Activated T-cell treated with anti-CD3 and anti-CD28 coated beads, Interleukin-2, amount 50 U/mL, for 4 hours (primary cell): ENCODE data around the gene GPR27. TPM values are rescaled to one million over a fixed set of nuclear protein-coding genes. Genes with fewer than 3 reads are reported as not detected.
A peak's percentile ranks its signal among the peaks of the same experiment; 100 is the strongest.

Experiments used
- ATAC-seq, 2 donors: fragments of 200-7000 bp; cut with Tn5 transposase; one replicate each; pipeline ENCODE4 v1.10.0; 2021
- DNase-seq: peaks from one replicate; pipeline ENCODE4 v3.0.0-alpha.2; 2020
- H3K27me3 Mint-ChIP-seq: one replicate; pipeline ENCODE4 v1.8.0; 2021; ENCODE audit warnings: low read depth, mixed read lengths
- H3K36me3 Mint-ChIP-seq: one replicate; pipeline ENCODE4 v1.8.0; 2022; ENCODE audit warnings: mixed read lengths; ENCODE audit not compliant: insufficient read depth
- H3K4me1 Mint-ChIP-seq: one replicate; pipeline ENCODE4 v1.8.0; 2021; ENCODE audit warnings: low read depth, mixed read lengths
- H3K4me3 Mint-ChIP-seq: one replicate; pipeline ENCODE4 v1.8.0; 2021; ENCODE audit warnings: mild to moderate bottlenecking, moderate library complexity, mixed read lengths
- H3K9me3 Mint-ChIP-seq: one replicate; pipeline ENCODE4 v1.8.0; 2021; ENCODE audit warnings: mixed read lengths
- total RNA-seq, 3 donors: library from RNA; stranded (reverse); gene quantifications; one replicate each; pipeline ENCODE4 v1.2.1, GENCODE V29; 2021

The GPR27 gene
- total RNA-seq, 3 donors from 2014 or later = 2.0 to 2.4 (median 2.3) TPM

DNA sequence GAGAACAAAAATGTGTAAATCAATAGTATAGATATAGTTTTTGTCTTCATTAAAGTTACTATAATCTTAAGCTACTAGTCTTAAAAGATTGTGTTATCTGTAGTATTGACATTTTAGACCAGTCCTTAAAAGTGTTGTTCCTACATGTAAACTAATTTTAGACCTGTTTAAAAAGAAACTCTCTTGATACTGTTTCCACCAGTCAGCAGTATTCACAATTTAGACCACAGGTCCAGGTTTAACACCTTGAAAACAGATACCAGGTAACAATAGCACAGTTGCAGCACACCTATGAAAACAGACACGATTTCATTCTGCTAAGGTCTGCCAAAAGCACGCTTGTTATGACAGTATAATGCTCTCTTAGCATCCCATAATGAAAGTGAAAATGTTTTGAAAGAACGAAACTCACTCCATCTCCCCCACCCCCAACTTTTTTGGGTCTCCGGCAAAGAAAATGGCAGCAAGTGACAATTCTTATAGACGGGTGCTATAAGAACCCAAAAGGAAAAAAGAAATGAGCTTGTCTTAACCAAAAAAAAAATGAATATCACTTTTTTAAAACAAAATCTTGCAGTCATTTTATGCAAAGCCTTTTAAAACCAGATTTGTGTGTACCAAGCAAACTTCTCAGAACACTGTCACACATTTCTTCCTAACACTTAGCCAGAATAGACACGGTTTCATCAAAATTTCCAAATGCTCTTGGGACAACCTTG lies 30.0 kb upstream of the GPR27 start:
- ATAC-seq = peak; percentile 33 to 48
- Mint-ChIP-seq H3K36me3 (peaks cover 13% of the 10 kb centered on the region), H3K4me1 (peaks cover 72% of the 10 kb centered on the region), H3K9me3 (no peaks in the 10 kb centered on the region), H3K27me3 (no peaks in the 10 kb centered on the region), H3K4me3 (peak overlapping the region; percentile 91)
- DNase-seq = peak; percentile 30

DNA sequence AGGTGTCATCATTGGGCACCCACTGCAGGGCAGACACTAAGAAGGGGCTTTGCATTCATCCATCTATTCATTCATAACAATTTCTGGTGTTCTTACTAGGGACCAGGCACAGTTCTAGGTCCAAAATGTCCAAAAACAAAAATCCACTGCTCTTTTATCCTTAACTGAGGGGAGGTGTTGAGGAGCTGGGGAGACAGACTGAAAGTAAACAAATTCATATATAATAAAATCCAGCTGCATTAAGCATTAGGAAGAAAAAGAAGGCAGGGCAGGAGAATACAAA lies 29.5 kb upstream of the GPR27 start:
- H3K36me3 Mint-ChIP-seq = peaks cover 13% of the 10 kb centered on the region
- ATAC-seq = no peak
- peaks cover 70% of the 10 kb centered on the region for H3K4me1 Mint-ChIP-seq
- H3K27me3 Mint-ChIP-seq = no peaks in the 10 kb centered on the region
- no peaks in the 10 kb centered on the region for H3K9me3 Mint-ChIP-seq
- no peak for DNase-seq
- H3K4me3 Mint-ChIP-seq = peak overlapping the region; percentile 91

DNA sequence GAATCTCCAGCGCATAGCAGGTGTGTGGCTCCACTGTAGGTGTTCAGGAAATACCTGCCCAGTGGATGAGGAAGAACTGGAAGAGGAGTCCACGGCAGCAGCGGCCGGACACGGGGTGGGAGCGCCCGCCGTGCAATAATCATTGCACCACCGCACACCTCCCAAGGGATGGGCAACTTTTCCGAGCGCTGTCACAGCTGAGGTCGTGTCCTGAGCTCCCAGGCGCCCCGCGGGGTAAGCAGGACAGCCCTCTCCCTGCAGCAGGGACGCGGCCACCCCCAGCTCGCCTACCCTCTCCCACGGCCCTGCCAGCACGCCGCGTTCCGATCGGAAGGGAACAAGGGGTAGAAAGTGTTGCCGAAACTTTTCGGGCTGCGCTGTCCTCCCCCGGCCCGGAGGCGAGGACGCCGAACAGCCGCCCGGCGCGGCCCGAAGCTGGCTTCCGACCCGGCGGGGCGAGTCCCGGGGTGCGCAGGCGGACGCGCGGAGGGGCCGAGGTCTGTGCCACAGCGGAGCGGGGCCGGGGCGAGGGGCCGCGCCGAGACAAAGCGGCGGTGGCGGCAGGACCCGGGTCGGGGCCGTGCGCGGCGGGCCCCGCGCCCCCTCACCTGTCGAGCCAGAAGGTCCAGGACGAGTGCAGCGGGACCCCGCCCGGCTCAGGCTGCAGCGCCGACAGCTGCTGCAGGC lies 28.9 kb upstream of the GPR27 start:
- H3K27me3 Mint-ChIP-seq = no peaks in the 10 kb centered on the region
- no peak for DNase-seq
- no peaks in the 10 kb centered on the region for H3K9me3 Mint-ChIP-seq
- peak overlapping the region; percentile 91 for H3K4me3 Mint-ChIP-seq
- peak; percentile 48 to 55 for ATAC-seq
- peaks cover 71% of the 10 kb centered on the region for H3K4me1 Mint-ChIP-seq
- H3K36me3 Mint-ChIP-seq = peaks cover 11% of the 10 kb centered on the region

DNA sequence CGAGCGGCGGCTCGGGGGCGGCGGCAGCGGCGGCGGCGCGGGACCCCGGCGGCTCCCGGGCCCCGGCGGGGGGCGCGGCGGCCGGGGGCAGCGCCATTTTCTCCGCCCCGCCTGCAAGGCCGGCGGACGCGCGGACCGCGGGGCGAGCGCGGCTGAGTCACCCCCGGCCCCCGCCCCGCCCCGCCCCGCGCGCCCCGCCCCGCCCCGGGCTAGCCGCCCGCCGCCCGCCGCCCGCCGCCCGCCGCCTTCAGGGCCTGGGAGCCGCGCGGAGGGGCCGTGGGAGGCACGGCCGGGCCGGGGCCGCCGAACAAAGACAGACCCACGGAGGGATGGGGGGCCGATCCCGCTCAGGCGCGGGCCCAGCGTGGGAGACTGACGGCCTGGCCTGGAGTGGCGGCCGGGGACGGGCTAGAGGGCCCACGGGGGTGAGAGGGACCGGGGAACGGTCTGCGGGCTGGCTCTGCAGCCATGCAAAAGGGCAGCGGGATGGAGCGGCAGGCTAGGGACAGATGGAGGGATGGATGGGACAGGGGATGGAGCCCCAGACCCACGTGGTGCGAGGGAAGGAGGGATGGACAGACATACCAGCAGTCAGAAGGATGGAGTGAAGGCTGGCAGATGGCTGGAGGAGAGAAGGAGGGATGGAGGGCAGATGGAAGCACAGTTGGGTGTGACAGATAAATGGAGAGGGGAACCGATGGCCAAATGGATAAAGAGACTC lies 28.2 kb upstream of the GPR27 start, which contains the start of gene EIF4E3:
Gene EIF4E3 (minus strand): TSS at position 132 of the 721 bp plus-strand sequence. CDS start 35 bp downstream, at position 97.
- Mint-ChIP-seq H3K9me3 (no peaks in the 10 kb centered on the region), H3K27me3 (no peaks in the 10 kb centered on the region), H3K4me3 (peak within 1 kb of the TSS; percentile 91), H3K36me3 (peaks cover 11% of the 10 kb centered on the region), H3K4me1 (peaks cover 73% of the 10 kb centered on the region)
- peak; percentile 55 to 57 for ATAC-seq
- DNase-seq = no peak

DNA sequence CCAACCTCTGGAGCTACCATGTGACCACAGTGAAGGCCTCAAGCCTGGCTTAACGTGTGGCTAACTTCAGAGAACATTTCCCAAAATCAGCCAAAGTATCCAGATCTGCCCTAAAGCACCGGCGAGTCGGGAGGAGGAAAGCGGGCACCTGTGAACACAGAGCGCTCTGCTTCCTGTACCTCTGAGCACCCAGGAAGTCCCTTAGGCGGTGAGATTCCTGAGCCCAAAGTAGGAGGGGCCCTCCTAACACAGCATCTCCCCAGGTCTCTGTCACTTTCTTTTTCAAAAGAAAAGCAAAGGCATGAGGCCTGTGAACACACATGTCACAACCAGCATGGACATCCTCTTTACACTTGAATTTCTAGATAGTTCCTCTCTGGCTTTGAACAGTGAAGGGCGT lies 27.5 kb upstream of the GPR27 start:
- Mint-ChIP-seq H3K27me3 (no peaks in the 10 kb centered on the region), H3K4me1 (peaks cover 69% of the 10 kb centered on the region), H3K36me3 (peaks cover 5% of the 10 kb centered on the region), H3K4me3 (peak overlapping the region; percentile 91), H3K9me3 (no peaks in the 10 kb centered on the region)
- DNase-seq (peak; percentile 43), ATAC-seq (peak; percentile 22 to 25)

DNA sequence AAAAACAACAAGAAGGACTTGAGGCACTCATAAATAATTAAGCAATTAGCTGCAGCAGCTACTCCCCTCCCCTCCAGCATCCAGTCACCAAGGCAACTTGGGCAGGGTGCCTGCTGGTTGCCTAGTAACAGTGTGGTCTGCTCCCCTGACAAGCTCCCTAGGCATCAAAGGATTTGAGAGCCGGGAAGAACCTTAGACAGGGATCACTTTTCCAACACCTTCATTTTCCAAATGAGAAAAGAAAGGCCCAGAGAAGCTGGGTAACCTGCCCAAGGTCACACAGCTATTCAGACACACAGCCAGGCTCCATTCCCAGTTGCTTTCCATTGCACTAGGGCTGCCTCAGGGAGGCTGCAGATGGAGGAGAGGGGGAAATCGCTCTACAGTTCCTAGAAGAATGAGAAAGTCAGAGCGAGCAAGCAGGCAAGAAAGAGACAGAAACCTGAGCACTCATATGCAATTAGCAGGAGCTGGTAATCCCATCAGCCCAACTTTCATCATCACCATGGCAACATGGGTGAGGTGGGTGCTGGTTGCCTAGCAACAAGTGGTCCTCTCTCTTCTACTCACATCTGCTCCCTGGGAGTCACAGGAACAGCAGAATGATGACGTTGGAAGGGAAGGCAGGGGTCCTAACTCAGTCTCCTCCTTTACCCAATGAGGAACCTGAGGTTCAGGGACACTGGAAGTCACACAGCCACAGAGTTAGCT lies 24.9 kb upstream of the GPR27 start:
- Mint-ChIP-seq H3K4me3 (no peak overlapping the region), H3K36me3 (no peaks in the 10 kb centered on the region), H3K4me1 (peaks cover 43% of the 10 kb centered on the region), H3K27me3 (no peaks in the 10 kb centered on the region), H3K9me3 (no peaks in the 10 kb centered on the region)
- ATAC-seq (no peak), DNase-seq (no peak)

DNA sequence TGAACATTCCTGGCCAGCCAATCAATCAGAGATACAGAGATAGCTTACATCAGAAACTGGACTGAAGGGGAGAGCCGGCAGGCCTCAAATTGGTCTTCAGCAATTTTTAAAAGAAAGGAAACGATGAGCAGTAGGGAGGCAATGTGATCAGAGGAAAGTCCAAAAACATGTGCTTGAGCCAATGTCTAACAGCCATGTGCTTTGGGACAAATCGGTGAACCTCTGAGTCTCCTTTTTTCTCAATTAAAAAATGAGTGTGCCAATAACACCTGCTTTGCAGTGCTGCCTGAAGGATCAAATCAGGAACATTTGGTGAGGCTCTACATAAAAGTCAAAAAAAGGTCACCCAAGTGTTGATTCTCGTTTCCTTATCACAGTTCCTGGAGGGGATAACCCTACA lies 21.0 kb upstream of the GPR27 start:
- no peak for ATAC-seq
- peaks cover 14% of the 10 kb centered on the region for H3K27me3 Mint-ChIP-seq
- H3K4me1 Mint-ChIP-seq = peaks cover 22% of the 10 kb centered on the region
- no peak for DNase-seq
- no peaks in the 10 kb centered on the region for H3K36me3 Mint-ChIP-seq
- peaks cover 8% of the 10 kb centered on the region for H3K9me3 Mint-ChIP-seq
- H3K4me3 Mint-ChIP-seq = no peak overlapping the region

DNA sequence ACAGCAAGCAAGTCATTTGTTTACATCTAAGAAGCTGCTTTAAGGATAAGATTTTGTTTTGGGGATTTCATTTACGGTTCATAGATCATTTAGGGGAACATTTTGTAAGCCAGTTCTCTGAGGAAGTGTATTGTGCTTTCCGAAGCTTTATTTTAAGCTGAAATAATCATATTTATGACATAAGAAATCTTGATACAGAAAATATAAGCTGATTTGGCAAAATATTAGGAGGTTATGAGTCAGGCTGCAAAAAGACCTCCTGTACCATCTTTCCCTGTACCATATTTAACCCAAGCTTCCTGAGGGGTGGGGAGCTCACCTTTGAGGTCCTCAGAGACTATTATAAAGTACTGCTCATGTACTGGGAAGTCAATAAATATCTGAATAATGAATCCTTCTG lies 20.3 kb upstream of the GPR27 start:
- no peak for DNase-seq
- H3K4me3 Mint-ChIP-seq = no peak overlapping the region

DNA sequence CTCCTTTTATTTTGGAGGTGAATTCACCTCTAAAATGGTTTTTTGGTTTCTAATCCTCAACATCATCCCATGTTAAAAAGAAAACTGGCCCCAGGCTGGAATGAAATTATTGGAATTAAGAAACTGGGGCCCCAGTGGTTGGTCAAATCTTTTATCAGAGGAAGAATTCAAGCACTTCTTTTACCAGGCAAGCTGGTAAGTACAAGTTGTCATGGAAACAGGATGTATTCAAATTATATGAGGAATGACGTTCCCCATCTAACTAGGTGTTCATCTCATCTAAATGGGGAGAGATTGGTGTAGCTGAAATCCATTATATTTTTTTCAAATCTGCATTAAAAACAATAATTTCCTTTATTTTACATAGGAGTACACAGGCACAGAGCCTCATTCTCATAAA lies 18.8 kb upstream of the GPR27 start:
- Mint-ChIP-seq H3K36me3 (peaks cover 2% of the 10 kb centered on the region), H3K4me3 (no peak overlapping the region), H3K4me1 (peaks cover 7% of the 10 kb centered on the region), H3K9me3 (peaks cover 8% of the 10 kb centered on the region), H3K27me3 (peaks cover 17% of the 10 kb centered on the region)
- ATAC-seq (no peak), DNase-seq (no peak)

More for the DNA sequence above, 20.3 kb upstream of the GPR27 start:
- no peak for ATAC-seq
- Mint-ChIP-seq H3K4me1 (peaks cover 20% of the 10 kb centered on the region), H3K27me3 (peaks cover 15% of the 10 kb centered on the region), H3K36me3 (no peaks in the 10 kb centered on the region), H3K9me3 (peaks cover 8% of the 10 kb centered on the region)

DNA sequence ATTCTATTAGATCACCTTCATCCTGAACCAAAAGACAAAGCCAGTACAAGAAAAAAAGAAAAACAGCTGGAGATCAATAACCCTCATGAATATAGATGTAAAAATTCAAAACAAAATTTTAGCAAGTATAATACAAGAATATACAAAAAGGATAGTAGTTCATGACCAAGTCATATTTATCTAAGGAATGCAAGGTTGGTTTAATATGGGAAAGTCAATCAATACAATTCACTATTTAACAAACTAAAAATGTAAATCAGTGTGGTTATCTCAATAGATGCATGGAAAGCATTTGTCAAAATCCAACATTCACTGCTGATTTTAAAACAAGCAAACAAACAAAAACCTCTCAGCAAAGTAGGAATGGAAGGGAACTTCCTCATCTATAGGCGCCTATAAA lies 11.0 kb upstream of the GPR27 start:
- Mint-ChIP-seq H3K4me3 (no peak overlapping the region), H3K4me1 (no peaks in the 10 kb centered on the region), H3K36me3 (peaks cover 2% of the 10 kb centered on the region), H3K27me3 (peaks cover 3% of the 10 kb centered on the region), H3K9me3 (peaks cover 39% of the 10 kb centered on the region)
- ATAC-seq (no peak), DNase-seq (no peak)

DNA sequence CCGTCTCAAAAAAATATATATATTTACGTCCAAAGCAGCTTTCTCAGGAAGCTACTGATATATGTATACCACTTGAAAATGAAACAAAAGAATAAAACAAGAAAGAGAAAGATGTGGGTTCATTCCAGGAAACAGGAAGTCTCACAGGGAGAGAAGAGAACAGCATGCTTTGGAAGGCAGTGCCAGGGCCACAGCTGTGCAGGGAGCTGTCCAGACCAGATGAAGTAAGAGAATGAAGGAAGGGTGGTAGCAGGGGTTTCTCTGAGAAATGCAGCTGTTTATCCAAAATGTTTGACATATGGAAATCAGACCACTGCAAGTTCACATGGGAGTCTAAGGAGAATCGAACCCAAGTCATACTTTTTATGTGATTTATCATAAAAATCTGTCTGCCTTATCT lies 8.9 kb upstream of the GPR27 start:
- H3K27me3 Mint-ChIP-seq = peaks cover 2% of the 10 kb centered on the region
- H3K4me3 Mint-ChIP-seq = no peak overlapping the region
- H3K9me3 Mint-ChIP-seq = peaks cover 39% of the 10 kb centered on the region
- ATAC-seq (no peak), DNase-seq (no peak)
- H3K36me3 Mint-ChIP-seq = no peaks in the 10 kb centered on the region
- H3K4me1 Mint-ChIP-seq = no peaks in the 10 kb centered on the region

DNA sequence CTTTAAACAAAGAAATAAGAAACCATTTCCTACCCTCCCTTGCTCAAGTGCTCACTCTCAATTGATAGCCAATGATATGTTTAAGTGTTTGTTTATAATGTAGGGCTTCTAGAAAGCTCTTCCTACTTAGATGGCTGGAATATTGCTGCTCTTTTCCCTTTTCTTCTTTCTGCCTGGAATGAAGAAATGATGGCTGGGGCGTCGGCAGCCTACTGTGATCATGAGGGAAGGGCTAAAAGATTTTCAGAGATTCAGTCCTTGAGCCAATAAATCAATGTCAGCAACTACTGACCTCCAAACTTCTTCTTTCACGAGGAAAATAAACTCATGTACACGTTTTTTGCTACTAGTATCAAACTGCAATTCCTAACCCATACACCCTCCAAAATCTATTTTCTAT lies 2.1 kb upstream of the GPR27 start:
- H3K9me3 Mint-ChIP-seq = no peaks in the 10 kb centered on the region
- ATAC-seq = no peak
- H3K4me1 Mint-ChIP-seq = peaks cover 7% of the 10 kb centered on the region
- peaks cover 43% of the 10 kb centered on the region for H3K27me3 Mint-ChIP-seq
- H3K36me3 Mint-ChIP-seq = no peaks in the 10 kb centered on the region
- no peak overlapping the region for H3K4me3 Mint-ChIP-seq
- DNase-seq = no peak

DNA sequence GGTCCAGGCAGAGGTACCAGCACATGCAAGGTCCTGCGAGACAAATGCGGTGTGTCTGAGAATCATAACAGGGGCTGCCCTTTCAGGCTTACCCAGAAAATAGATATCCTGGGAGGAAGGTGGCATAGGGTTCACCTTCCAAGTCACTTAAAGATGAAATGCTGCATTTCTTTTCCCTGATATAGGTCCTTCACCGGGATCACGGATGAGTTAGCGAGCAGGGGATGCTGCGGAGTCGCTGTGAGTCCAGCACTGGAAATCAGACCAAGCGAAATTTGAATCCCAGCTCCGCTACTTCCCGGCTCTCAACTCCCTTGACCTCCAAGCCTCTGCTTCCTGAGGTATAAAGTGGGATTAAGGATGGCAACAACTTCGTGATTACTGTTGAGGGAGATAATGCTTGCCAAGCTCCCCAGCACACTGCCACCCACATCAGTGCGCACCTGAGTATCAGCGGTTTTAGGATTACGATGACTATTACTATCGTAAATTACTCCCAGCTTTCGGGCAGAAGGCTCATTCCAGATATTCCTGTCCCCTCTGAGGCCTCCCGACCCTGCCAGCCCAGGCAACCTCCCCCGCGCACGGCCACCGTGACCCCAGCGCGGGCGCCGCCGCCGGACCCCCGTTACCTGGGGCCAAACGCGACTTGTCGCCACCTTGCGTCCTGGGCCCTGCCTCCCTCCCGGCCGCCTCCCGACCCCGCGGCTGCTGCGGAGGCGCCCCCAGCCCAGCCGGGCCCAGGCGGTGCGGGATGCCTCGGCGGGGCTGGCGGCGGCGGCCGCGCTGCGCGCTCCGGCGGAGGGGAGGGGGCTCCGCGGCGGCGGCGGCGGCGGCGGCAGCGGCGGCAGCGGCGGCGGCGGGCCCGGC lies 589 bp upstream of the GPR27 start:
- Mint-ChIP-seq H3K36me3 (no peaks in the 10 kb centered on the region), H3K4me3 (peak overlapping the region; percentile 70), H3K9me3 (no peaks in the 10 kb centered on the region), H3K27me3 (peaks cover 47% of the 10 kb centered on the region), H3K4me1 (peaks cover 7% of the 10 kb centered on the region)
- ATAC-seq (peak; percentile 10 to 25), DNase-seq (no peak)
